ENCODE measurements around the gene BTBD9.

DNA sequence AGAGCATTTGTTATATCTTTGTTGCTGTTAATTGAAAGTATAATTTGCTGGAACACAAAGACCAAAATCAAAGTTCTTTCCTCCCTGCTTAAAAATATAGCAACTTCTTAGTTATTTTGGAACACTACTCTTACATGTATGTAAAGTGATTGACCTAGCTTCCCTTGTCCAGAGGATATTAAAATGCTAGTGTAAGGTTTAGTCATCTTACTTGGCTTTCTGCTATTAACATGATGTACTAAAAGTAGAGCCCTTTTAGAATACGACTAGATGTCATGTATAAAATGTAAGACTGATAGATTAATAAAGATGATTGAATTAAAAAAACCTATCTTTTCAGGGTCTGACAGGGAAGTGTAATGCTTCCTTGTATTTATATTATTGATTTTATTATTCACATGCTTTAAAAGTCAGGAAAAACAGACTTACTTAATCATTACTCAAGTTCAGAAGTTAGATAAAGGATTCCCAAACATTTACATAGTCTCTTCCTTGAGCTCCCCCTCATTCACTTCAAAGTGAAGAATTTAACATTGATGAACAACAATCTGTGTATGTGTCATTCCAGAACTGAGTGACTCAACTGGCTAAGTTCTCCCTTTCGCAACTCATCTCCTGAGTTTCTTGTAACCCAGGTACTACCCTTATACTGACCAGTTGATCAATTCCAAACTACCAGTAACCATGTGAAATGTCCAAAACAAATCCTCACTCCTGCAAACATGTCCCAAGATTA is 50.9 kb downstream of the BTBD9 start:
- TF ChIP-seq POLR2A (IDR thresholded peaks at IDR 0.05) (no peak), CTCF (IDR thresholded peaks at IDR 0.05) (no peak)
